ENCODE data around the gene E2F4.

Gene E2F4

GRCh38 chr16:67238806-67239470 lies 47.0 kb downstream of the E2F4 start:
- DNase-seq = no peak

DNA sequence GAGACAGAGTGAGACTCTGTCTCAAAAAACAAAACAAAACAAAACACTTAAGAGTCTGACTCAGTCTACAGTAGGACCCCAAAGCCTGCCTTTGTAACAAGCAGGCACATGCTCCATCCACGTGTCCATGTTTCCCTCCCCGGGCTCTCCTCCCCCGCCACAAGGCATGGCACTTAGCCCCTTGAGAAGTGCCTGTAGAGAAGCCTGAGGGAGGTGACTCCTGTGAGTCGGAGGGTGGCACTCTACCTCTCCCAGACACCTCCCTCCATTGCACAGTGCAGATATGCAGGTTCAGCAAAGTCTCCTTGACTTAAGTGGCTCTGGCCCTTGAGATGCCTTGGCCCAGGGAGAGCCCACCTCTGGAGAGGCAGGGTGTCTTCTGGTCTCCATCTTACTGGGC lies 48.6 kb downstream of the E2F4 start:
- DNase-seq = no peak

DNA sequence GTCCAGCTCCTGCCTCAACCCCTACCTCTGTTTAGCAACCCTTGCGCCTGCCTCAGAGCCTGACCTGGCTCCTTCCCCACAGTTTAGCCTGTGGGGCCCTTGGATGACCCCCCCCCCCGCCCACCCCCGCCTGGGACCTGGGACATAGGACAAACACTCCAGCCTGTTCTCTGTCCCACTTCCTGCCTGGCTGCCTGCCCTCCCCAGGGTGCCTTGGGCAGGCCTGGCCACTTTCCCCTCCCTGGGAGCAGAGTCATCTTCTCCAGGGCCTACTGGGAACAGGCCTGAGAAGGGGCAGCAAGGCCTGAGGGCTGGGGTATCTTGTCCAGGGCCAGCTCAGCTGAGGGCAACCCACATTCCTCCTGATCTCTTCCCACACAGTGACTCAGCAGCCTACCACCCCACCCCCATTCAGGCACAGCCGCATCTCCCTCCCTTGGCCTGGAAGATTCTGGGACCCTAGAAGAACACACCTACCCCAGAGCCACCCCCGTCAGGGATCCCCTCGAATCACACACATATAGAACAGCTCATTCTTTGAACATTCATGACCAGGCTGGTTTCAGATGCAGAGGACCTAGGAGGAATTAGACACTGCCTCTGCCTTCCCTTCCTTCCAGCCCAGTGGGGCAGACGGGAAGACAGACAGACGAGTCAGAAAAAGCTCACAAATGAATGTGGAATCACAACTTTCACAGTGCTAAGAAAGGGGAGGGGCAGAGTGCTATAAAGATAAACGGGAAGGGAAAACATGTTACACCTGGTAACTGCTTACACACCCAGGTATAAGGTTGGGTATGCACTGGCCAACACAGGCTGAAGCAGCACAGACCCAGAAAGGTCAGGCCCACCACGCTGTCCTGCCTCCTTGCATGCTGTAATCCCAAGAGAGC lies 49.3 kb downstream of the E2F4 start:
- DNase-seq = peak; percentile 65

- no peak for DNase-seq
Measured at GRCh38 chr16:67242138-67242730, 50.3 kb downstream of the E2F4 start.

DNA sequence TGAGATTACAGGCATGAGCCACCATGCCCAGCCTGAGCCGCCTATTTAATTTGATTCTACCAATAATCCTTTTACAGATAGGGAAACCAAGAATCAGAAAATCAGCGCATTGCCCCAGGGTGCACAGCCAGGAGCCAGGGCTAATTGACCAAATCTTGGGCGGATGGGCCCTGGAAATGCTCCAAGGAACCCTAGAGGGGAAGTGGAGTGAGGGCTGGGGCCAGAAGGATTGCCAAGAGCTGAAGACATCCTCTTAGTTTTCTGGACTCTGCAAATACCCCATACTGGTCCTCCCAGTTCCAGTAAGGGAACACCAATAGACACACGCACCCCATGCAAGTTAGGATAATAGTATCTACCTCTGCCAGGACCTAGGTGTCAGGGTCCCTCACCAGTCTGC lies 51.5 kb downstream of the E2F4 start:
- no peak for DNase-seq

DNA sequence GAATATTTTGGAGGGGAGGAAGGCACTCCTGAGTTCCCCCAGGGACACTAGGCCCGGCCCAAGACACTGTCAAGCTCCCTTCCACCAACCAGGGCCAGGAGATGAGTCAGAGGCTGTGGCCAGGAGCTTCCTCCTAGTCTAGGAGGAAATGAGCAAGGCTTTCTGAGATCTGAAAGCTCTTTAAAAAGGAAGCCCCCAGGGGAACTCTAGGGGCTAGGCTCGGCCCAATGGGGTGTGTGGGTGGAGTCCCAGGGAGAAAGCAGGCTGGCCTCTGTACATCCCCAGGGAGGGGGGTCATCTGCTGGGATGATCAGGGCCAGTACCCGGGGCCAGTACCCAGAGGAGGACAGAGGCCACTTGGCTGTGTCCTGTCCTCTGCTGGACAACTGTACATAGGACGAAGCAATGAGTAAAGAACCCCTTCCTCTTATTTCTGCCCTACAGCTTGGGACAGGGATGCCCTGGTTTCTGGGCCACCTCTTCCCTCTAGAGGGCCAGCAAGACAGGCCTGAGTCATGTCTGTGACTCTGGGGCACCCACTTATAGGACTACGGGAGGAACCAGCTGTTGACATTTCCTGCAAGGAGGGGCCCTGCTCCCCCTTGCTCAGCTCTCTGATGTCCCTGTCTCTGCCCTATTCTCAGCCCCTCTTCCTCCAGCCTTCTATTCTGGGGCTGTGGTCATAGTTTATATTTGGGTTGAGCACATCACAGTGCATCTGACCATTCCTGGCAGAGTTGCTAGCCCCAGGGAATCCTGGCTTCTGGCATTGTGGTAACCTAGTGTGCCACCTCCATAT lies 52.6 kb downstream of the E2F4 start:
- peak; percentile 90 for DNase-seq

DNA sequence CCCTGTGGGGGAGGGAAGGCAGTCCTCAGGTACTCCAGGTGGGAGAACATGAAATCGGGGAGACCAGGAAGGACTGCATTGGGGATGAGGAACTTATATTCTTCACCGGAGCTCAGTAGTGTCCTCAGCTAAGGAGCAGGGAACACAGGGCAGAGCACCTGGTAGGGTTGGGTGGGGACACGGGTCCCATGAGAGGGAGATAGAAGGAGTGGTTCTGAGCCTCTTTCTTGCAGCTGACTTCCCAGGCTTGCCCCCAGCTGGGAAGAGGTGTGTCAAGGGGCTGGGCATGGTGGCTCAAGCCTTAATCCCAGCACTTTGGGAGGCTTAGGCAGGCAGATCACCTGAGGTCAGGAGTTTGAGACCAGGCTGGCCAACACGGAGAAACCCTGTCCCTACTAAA lies 53.2 kb downstream of the E2F4 start:
- no peak for DNase-seq

- no peak for DNase-seq
Measured at GRCh38 chr16:67245674-67246080, 53.7 kb downstream of the E2F4 start.

DNA sequence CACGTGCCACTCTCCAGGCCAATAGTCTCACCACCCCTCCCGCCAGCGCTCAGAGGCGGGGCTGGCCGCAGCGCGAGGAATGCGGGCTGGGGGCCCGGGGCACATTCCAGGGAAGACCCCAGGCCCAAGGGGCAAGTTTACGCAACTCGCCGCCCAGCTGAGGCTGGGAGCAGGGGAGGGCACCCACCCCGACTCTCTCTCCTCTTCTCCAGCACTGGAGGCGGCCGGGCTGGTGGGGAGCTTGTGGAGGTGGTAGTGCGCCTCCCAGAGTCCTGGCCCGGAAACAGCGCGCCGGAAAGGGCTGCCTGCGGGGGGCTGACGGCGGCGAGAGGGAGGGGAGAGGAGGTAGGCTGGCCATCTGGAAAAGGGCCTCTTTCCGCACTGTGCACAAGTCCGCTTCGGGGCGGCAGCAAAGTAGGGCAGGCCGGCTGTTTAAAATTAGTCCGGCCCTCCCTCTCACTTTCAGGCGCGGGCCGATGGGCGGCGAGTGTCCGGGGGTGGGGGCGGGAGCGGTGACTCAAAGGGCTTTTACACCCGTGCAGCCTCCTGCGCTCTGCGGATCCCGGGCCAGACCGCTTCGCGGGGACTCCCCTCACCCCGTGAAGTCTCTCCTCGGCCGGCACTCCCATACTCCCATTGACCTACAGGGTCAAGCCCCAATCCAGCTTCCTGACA lies 54.3 kb downstream of the E2F4 start:
- DNase-seq = peak; percentile 88

DNA sequence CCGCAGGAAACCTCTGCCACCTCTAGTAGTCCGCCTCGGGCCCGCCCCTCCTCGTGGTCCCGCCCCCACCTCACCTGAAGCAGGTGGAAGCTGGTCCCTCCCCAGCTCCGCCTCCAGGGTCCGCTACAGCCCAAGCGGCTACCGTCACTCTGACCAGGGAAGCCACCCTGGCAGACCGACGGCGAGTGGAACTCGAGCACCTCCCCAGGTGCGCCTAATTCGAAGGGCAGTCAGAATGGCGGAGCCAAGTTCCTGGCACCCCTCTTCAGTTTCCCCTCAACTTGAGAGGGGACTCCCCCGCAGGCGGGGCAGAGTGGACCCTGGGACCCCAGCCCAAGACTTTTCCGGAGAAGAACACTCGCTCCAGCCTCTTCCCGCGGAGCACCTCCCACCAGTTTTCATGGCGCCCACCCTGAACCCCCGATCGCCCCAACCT lies 54.8 kb downstream of the E2F4 start:
- DNase-seq = peak; percentile 73

- DNase-seq = peak; percentile 97
Measured at GRCh38 chr16:67247192-67248072, 55.5 kb downstream of the E2F4 start, which contains the start of gene FHOD1. TSS of gene FHOD1 (minus strand) at chr16:67247481. CDS start at chr16:67247410, 71 bp downstream.

DNA sequence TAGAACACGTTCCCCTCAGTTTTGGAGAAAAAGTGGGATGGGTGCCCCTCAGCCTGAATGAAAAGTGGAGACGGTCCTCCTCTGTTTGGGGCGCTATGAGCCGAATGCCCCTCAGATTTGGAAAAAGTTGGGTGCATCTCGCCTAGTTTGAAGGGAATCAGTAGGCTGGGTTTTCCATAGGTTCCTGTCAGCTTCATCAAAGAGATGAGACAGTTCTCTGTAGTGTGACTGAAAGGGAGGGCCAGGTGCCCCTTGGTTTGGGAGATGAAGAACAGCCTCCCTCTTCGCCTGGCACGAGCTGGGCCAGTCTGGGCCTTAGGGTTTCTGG lies 56.1 kb downstream of the E2F4 start:
- DNase-seq = peak; percentile 25
